Fibroblast of skin of left quadriceps (primary cell): Measurements from ENCODE around the gene ZRANB1.
A peak's percentile ranks its signal among the peaks of the same experiment; 100 is the strongest.
"Not testable (repeated sequence)": the region's sequence is repeated elsewhere in the genome, so short reads cannot be mapped to it uniquely, and the experiment has no call there.

Experiments
- DNase-seq, 2 experiments: peaks; one replicate each; pipeline ENCODE4 v3.0.0-alpha.2; 2013; ENCODE audit warnings: low read depth in 2 of 2

ZRANB1 gene

DNA sequence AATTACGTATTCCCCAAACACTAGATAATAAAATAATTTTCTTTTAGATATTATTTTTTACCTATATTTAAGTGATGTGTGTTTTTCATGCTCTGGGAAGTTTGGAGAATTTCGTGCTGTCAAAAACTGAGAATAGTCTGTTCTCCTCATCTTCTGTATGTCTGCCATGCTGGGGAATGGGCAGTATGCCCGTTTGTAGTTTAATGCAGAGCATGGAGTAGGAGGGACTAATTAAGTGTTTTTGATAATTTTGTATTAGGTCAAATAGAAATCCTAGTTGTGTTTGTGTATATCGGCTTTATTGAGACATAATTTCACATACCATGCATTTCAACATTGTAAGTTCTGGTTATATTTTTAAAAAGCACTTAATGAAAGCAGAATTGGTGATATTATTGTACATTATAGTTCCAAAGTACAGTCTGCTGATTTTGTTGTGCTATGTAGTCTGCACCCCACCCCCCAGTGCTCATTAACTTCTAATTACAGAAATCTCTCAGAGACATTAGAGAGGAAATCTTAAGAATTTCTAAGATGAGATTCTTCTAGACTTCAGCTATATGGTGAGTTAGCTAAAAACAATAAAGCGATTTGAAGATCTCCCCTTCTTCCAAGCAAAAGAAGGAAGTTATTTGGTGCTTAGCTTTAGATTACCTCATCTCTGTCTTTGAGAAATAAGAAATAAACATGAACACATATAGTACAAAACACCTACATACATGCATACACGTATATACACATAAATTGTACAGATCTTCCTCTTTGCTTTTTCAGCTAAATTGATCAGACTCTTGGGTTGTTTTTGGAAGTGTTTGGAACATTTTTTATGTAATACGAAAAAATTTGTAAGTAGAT, 22.2 kb downstream of the ZRANB1 start:
- DNase-seq: no peak

GRCh38 chr10:124966008-124966407, 24.1 kb downstream of the ZRANB1 start:
- DNase-seq: no peak

DNA sequence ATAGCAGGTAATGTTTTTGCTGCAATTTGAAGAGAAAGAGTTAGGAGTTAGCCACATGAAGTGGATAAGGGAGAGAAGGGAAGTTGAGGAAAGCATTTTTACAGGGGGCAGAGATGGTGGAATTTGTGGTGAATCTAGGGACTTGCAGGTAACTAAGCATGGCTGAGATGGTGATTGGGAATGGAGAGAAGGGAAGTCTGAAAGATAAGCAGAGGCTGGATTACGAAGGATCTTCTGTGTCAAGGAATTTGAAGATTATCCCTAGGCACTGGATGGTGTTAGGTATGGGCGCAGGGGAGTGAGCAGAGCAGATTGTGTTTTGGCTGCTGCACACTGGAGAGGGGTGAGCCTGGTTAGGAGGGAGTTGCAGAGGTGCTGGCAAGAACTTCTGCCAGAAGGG, 25.3 kb downstream of the ZRANB1 start:
- no peak for DNase-seq

DNA sequence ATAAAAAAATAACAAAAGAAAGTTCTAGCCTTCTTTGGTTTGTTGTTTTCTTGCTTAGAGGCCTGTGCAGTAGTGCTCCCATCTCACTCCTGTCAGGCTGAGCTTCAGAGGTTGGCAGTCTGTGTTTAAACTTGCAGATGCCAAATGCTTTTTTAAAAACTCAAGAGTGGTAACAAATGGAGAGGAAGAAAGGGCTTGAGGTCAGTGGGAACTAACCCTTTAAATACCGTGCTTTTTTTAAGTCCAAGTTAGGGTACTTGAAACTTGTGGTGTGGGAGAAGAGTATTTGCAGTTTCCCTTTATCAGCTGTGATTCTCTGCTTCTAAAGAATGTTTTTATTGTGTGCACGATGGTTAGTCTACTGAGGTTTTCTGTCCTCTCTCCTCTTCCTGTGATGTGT, 29.4 kb downstream of the ZRANB1 start:
- DNase-seq: no peak

- DNase-seq: no peak
Measured at GRCh38 chr10:124972637-124973036, 30.7 kb downstream of the ZRANB1 start.

- DNase-seq: no peak
Measured at GRCh38 chr10:124974131-124974530, 32.2 kb downstream of the ZRANB1 start.

GRCh38 chr10:124975977-124976514, 34.1 kb downstream of the ZRANB1 start:
- no peak for DNase-seq

DNA sequence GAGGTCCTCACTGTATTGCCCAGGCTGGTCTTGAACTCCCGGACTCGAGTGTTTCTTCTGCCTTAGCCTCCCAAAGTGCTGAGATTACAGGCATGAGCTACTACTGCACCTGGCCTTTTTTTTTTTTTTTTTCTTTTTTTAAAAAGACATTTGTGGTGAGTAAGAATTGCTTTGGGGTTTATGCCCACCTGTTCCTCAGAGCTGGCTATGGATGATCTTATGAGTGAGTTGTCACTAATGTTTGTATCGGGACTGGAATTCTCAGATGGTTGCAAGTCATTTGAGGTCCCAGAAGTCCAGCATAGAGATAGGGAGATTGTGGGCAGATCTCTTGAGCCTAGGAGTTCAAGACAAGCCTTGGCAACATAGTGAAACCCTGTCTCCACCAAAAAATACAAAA, 35.2 kb downstream of the ZRANB1 start:
- DNase-seq: no peak

DNA sequence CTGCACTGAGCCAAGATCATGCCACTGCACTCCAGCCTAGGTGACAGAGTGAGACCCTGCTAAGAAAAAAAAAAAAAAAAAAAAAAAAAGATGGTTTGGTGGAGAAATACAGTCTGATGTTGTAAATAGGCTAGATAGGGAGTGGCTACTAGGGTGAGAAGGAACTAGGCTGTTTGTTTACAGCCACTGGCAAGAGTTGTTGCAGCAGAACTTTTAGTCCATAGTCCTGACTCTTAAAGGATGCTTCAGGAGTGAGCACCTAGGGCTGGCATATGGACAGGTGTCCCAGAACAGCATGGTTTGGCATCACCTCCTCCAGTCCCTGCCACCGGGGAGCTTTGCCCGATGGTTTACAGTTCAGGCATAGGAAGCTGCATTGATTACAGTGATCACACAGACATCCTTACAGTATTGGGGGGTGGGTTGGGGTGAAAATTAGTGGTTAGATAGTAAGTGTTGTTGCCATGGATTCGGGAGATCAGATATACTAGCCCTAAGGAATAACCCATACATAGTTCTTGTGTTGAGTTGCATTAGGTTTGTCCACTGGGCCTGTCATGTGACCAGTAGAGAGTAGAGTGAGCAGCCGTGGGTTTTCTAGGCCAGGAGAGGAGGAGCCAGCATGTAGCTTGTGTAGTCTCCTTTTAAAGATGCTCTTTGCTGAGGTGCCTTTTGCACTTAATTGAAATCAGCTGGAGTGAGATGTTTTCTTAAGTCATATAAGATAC, 35.9 kb downstream of the ZRANB1 start:
- DNase-seq: no peak

- DNase-seq: no peak
Measured at GRCh38 chr10:124978376-124978725, 36.4 kb downstream of the ZRANB1 start.

GRCh38 chr10:124983321-124983720, 41.4 kb downstream of the ZRANB1 start:
- DNase-seq: no peak

DNA sequence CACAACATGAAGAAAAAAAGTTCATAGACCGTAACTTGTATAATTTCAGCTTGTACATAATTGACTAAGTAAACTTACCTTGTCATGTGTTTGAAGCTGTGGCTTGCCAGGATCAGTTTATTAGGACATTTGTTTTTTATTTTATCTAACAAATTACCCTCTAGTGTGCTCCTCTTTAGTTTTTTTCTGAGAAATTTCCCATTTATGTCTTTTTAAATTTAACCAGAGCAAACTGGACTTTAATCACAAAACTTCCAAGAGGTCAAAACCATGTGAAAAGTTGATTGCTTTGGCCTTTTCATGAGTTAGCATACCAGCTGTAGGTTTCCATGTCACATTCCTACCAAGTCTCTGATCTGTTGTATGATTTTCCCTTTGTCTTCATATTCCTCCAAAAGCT, 42.5 kb downstream of the ZRANB1 start:
- DNase-seq: no peak

DNA sequence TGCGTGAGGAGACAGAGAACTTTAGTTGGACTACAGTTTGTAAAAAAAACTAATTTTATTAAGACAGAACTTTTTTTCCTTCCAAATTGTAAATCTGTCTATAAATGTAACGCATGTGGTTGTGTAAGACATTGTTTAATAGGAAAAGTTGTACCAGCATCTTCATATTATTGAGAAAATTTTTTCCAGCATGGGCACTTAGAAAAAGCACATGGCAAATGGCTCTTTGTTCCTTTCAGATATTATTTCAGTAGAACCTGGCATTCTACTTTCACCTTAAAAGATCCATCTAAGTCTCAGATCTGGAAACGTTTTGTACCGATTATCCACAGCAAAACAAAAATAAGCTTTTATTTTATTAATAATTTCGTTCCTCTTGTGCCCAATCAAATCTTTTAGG, 43.2 kb downstream of the ZRANB1 start:
- DNase-seq: no peak

GRCh38 chr10:124987788-124988187, 45.9 kb downstream of the ZRANB1 start:
- DNase-seq: no peak

GRCh38 chr10:124988753-124989152, 46.8 kb downstream of the ZRANB1 start:
- DNase-seq: not testable (repeated sequence)

DNA sequence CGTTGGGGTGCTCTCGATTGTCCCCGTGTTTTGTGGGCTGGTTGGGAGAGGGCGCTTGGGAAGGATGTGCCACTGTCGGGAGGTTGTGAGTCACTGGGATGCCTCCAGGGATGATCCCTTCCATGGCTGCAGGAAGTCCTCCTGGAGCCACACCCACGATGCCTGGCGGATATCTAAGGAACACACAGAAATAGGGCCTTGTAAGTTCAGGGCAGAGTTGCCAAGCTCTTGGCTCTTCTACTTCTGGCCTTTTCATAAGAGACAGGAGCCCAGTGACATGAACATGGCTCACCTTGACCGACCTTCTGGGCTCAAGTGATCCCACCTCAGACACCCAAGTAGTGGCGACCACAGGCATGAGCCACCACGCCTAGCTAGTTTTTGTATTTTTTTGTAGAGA, 47.6 kb downstream of the ZRANB1 start:
- no peak for DNase-seq

DNA sequence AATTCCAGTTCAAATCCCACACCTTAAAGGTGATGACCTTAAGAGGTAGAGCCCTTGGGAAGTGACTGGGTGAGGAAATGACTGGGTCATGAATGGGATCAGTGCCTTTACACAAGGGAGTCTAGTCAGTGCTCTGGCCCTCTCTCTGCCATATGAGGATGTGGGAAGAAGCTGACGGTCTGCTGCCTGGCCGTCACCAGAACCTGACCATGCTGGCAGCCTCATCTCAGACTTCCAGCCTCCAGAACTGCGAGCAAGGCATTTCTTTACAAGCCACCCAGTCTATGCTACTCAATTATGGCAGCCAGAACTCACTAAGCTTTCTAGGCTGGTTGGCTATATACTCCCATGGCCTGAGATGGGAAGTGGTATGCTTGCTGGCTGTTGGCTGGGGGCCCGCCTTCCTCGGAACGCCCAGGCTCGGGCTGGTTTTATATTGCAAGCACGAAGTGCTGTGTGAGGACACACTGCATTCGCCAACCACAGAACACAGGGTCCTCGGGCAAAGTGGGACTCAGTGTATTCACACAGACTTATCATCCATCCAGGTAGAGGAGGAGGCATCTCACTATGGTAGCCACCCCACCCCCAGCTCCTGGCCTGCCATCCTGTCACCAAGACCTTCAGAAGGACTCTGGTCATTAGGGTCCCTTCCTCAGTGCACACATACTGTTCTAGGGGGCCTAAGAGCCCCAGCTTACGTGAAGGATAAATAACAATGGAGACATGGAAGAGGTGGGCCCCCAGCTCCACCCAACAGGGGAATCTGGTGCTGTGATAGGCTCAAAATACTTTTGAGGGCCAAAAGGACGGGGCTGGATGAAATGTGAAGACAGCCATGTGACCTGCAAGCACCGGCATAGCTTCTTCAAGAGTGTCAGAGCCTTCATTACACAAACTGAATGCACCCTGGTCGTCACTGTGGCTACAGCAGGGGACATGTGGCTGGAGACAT, 49.0 kb downstream of the ZRANB1 start:
- DNase-seq: no peak

DNA sequence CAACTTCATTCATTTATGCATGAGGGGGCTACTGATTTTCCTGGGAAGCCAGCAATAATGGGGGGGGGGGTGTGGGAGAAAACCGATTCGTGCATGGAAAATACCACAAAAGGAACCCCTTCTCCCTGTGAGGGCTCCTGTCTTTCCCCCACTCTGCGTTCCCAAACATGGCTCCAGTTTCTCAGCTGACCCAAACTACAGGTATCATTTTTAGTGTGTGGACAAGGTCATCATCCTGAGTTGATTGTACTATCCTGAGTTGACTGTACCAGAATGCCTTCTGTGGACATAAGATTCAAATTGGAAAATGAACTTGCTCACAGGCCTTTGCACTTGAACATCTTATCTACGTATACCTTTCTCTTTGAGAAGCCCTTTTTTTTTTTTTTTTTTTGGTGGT, 49.9 kb downstream of the ZRANB1 start:
- no peak for DNase-seq

GRCh38 chr10:124992462-124993344, 50.8 kb downstream of the ZRANB1 start:
- DNase-seq: peak; percentile 24 to 28

DNA sequence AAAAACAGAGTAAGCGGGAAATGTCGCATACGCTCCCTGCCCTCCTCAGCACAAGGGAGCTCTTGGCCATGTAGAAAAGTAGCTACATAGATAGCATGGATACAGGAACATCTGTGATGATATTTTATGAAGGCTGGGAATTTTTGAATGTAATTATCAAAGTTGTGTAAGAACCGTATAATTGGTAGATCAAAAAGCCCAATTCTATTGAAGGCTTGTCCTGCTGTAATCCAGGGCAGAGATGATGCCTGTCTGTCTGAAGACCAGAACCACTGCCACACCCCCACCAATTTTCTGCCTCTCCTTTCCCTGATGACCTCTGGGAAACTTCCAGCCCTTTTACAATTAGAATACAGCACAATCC, 51.4 kb downstream of the ZRANB1 start:
- no peak for DNase-seq
